NK-92 (cell line): ENCODE results near the gene RGMB.

Source experiments
- DNase-seq: peaks from one replicate; lab custom pipeline; 2025; ENCODE audit not compliant: unreplicated experiment; lab: John Stamatoyannopoulos, UW

RGMB gene

DNA sequence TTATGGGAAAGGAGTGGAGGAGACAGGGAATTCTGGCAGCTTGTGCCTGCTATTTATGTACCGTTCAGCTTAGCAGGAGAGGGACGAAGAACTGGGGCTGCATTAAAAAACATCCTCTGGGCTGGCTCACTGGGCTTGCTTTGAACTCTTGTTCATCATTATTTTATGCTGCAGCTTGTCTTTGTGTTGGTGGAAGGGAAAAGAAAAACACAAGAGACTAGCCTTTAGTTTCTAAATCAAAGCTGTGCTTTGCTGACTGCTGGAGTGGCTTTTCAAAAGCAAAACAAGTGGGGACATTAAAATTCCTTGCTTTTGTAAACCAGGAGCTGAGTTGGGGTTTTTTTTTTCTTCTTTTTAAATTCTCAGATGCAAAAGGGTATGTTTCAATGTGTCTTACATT lies 5.9 kb upstream of the RGMB start:
- DNase-seq: no peak

DNA sequence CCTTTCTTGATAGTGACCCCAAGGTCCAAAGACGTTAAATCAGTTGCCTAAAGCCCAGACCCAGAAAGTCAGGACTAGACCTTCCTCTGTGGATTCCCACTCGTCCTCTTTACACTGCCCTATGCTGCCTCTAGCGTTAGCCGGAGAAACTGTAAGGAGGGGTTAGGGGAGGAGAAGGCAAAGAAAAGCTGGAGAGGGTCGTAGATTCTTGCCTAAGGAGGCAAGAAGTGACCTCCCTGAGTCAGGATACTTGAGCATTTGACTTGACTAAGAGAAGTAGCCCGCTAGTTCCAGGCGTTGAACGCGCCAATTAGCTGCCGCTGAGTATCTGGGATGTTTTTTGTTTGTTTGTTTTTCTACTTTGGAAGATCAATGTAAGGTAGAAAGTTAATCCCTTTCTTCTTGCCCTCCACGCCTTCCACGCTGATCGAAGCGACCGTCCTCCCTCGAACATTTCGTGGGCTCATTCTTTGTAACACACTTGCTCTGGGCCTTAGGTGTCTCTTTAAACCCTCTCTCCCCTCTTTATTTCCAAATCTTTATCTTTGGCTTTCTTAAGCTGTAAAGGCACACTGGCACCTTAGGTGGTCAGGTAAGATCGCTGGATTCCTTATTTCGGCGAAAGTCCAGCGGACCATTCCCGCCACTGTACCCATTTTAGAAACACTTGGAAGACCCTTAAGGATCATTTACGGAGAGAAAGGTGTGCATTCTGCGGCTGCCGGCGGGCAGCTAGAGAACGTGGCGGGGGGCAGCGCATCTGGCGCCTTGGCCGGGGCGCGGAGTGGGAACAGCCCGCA lies 5.1 kb upstream of the RGMB start:
- DNase-seq: no peak

DNA sequence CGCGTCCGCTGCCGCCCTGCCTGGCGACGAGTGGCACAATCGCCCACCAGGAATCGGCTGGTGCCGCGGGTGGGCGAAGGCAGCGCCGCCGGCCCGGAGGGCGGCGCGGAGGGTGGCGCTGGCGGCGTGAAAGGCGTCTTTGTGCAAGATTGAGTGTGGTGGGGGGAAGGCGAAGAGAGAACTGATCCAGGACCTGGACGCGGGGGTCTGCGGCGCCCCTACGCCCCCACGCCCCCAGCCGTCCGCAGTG lies 4.6 kb upstream of the RGMB start:
- no peak for DNase-seq

DNA sequence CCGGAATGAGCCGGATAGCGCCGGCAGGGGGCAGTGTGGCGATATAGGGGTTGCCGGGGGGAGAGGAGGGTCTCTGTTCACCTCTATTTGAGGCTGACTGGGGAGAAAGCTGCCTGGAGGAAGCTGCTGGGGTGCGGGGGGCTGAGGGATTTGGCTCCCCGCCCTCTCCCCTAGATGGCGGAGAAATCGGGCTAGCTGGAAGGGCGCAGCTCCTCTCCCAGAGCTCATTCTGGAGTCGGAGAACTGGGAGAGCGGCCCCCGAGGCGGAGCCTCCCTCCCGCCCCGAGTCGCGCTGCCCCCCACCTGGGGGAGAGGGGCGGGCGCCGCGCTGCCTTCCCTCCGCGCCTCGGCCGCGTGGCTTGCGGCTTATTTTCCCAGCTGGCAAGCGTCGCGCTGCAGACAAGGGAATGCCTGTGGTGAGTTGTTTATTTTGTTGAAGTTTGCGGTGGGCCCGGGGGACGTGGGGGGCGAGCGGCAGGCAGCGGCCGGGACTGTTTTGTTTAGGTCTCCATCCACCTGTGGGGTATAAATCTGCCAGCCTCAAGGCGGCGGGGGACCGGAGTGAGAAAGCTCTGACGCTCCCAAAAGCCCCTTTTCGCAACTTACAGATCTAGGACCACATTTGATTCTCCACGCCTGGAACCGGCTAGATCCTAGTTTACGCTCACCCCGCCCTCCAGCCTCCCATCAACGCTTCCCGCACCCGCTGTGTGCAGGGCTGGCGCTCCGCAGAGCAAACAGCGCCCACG lies 4.1 kb upstream of the RGMB start:
- no peak for DNase-seq

DNA sequence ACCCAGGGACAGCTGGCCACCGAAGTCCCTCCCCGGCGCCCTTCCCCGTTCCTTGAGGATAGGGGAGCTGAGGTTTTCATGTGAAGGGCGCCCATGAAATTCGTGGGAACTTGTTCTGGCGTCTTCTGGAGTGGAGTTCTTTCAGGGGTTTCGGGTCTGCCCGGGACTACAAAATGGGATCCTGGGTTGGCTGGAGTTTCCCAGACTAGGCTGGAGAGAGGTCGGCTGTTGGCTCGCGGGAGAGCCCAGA lies 3.6 kb upstream of the RGMB start:
- no peak for DNase-seq

DNA sequence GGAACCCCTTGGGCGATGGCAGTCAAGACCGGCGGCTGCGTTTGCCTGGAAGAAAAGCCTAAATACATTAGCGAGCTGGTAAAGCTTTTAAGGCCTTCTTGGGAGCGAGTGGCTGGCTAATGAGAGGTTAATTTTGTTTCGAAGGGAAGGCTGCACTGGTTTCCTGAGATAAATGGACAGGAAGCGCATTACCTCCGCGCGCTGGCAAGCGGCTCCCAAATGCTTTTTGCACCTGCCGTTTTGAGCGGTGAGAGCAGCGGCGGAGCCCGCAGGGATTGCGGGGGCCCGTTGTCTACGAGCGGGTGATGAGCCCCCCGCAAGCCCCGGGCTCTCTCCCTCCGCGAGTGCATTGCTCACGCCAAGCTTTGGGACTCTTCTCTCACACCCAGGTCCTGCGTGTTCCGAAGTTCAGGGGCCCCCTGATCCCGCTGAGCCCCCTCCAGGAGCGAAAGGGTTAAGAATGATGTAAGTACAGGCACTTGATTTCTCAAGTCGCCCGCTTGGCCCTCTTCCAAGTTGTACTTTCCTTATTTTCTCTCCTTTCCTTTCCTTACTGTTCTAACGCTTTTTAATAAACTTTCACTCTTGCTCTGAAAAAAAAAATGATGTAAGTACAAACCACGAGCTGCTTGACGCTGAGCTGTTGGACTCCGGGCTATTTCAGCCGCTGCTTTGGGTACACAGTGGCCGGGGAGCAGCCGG lies 3.1 kb upstream of the RGMB start:
- no peak for DNase-seq

DNA sequence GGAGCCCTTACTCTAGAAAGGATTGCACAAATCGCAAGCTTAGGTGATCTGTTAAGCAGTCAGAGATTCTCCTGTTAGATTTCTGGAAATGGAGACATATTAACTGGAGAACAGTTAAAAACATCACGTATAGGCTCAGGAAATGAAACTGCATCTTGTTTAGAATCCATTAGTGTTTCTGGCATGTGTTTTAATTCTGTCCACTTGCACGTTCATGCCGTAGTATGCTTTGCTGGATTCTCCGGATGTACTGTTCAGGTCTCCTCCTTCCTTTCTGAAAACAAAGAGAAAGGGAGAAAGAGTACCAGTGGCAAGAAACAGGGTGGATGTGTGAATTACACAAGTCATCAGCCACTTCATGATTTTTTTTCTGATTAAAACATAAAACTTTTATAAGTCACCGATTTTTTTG lies 2.5 kb upstream of the RGMB start:
- no peak for DNase-seq

DNA sequence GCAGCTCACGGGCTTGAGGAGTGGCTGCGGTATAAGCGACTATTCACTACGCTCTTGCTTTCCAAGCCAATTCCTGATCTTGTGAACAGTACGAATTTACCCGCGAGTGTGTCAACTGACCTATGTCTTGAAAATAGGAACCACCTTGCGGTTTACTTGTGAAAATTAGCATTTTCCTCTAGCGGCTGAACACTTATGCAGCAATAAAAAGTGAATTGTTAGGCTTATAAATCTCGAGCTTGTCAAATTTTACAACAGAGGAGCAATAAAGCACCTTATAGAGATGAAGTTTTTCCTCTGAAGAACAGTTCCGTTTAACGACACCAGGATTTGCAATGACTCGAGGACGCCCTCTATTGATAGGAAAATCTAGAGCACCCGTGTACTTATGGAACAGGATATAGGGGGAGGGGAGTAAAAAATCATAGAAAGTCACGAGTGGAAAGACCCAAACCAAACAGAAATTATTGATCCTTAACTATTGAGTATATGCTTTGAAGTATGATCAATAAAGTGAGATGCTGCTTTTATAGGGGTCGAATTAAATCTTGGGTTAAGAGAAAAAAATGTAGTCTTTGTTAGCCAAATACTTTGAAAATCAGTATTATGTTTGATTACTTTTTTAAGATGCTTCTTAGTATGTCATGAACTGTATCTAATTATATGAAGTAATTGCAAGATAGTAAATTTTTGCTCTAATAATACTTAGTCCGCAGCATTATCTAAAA lies 1.9 kb upstream of the RGMB start:
- no peak for DNase-seq

DNA sequence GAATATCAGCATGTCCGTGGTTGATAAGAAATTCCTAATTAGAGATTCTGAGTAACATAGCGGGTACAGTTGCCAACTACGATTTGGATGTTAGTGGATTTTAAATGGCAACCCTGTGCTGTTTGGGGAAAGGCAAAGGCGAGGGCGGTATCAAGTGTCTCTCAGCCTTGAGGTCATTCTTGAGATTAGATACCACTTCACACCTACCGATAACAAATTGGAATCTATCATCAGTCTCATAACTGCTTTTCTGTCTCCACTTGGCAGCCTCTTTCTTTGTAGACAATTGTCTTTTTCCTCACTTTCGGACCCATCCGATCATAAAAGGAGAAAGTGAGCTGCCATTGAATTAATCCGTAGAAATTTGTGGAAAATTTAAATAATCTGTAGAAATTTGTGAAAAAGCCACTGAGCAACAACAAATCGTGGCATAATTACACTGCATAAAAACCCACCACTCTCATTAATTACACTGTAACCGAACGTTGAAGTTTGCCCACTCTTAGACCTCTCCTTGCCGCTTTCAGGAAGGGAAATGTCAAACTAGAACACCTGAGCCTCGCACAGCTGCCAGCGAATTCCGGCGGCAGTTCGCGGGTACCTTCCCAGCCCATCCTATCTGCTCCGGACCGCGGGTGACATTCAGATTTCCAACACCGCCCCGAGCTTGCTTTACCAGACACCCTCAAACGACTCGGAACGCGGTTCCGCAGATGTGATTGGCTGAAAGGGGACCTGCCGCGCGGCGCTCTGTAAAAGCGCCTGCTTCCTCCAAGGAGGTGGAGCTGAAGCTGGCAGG lies 849 bp upstream of the RGMB start:
- DNase-seq: no peak

DNA sequence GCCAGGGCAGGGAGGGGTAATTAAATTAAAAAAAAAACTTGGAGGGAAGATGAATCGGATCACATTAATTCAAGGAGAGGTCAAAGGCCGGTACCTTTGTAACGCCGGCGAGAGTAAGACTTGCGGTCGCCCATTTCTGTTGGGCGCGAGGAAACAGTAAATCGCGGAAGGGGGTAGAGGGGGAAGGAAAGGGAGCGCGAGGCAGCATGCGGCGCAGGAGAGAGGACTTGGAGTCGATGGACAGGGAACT lies 324 bp upstream of the RGMB start:
- no peak for DNase-seq

DNA sequence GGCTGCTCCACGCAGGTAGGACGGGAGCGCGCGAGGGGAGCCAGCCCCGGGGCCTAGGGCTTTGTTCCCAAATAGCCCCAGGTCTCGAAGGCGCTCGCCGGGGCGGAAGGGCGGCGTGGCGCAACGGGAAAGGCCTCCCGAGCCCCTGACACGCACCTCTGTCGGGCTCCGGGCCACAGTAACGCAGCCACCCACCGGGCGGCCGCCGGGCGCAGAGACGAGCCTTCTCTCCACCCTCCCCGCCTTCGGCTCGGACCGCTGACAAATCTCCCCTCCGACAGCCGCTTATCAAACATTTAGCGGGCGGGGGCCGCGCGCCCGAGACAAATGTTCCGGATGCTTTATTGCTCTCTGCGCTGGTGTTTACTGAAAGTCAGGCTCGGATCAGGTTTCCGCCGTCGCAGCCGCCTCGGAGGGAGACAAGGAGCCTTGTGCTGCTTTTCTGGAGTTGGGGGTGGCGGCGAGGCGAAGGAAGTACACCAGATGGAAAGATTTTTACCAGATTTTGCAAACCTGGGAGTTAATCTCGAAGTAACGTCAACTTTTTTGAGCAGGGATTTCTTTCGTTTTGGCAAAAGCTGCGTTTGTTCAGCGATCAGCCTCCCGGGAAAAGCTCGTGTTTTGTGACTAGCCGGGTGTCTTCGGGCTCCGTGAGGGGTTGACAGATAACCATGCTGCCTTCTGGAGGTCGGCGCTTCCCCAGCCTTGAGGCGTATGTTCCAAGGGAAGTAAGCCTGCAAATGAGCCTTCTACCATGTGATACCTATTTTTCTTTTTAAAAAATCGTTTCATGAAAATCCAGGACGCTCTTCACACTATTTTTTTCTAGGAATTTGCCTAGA lies 950 bp downstream of the RGMB start:
- DNase-seq: no peak

DNA sequence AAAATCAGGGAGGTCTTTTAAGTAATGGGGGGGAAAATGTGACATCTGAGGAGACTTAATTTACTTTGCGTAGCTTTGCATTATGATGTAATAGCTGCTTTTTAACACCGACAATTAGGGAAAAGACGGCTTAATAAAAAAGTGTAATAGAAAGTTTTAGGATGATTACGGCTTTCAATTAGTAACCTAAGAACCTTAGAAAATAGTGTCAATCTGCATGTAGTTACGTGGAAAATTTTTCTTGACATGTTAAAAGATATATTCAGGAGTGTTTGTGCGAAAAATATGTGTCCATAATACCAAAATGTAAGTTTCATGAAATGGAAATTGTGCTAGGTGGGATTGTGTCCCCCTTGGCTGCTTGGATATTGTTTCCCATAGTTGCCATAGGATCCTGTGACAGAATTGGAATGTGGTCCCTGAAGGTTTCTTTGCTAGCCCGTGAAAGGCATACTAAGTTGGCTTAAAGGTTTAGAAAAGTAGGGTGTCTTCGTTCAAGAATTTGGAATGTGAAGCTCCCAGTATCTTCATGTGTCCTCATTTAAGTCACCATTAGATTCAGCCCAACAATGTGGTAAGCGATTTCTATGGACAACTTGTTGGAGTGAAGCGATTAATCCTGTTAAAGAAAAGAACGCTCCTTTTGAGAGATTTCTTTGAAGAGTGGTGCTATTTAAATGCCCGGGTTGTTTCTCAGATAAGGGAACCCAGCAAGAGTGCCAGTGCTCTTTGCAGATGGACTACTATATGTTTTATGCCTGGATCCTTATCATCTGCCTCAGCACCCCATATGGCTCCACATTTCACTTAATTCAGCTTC lies 2.0 kb downstream of the RGMB start:
- no peak for DNase-seq

DNA sequence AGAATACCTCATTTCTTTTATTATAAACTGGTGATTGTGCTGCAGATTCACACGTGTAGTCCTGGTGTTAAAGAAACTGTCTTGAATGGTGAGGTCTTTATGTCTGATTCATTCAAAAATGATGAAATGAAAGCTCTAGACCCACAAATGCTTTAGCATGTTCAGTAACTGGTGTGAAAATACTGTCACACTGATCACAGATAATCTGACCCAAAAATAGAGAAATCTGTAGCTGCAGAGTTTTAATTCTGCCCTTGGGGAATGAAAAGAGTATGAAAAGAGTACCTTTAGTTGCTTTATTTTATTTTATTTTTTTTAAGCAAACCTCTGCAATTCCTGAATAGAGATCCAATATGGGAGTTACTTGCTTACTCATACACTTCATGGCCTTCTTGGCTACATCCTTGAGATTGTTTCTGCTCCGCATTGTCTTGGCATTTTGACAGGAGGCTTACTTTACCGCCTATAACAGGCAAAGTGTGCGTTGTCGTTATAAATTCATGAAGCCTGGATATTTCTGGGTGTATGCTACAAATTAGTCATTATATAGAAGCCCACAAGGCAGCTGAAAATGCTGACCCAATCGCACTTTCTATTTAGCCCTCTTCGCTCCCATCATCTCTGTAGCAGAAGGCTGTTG lies 2.7 kb downstream of the RGMB start:
- no peak for DNase-seq

DNA sequence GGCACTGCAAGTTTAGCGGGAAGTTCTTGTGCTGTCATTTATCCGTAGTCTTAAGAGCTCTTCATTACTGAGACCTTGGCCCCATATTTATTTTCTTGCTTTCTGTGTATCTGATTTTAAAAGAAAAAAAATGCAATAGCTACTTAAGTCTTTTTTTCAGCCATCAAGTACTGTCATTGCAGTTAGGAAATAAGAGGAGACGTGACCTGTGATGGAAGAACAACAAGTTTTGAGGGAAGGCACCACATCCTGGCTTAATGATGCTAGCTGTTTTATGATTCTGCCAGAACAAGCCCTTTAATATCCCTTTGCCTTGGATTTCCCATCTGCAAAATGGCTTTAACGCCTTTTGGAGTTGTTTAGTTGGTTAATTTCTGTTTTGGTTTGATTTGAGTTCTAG lies 3.8 kb downstream of the RGMB start:
- DNase-seq: no peak

DNA sequence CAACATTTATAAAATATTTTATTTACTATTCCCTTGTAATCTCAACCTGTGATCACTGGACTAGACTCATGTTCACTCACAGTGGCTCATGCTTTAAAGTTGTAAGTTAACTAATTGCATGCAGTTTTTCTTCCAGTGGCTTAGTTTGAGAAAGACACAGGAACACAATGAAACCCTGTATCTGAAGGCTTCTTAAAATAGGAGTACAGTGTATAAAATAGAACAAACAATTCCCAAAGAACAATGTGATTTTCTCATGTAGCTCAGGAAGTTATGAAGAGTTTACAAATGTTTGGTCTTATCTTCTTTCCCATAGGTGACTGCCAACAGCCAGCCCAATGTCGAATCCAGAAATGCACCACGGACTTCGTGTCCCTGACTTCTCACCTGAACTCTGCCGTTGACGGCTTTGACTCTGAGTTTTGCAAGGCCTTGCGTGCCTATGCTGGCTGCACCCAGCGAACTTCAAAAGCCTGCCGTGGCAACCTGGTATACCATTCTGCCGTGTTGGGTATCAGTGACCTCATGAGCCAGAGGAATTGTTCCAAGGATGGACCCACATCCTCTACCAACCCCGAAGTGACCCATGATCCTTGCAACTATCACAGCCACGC lies 5.9 kb downstream of the RGMB start:
- DNase-seq: no peak

DNA sequence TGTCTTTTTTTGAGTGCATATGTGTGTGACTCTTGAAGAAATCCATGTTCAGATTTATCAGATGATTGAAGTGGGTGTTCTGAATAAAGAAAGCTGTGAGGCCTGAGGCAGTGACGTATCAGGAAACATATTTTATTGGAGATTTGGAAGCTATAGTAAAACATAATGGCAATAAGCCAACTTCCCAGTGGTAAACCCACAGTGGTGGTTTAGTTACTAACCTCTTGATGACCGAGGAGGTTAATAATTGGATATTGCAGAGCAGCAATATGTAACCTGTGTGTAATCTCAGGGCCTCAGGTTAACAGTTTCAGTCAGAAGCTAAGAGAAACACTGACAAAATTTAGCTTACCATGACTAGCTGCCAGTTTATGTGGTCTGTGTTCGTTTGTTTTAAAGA lies 6.9 kb downstream of the RGMB start:
- DNase-seq: no peak

DNA sequence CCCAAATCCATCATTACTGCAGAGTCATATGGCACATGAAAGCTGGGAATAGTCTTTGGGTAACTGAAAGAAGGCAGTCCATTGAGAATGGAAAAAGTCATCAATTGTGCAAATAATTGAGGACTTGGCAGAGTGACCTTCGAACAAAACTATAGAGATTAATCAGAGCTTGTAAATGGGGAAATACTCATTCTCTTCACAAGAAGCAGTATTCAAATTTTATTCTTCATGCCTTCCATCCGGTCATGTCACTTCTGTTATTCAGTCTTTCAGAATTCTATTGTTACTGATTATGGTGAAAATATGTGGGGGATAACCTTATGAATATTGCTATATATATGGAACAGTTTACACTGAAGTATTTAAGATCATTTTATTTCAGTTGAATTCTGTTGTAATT lies 8.1 kb downstream of the RGMB start:
- no peak for DNase-seq

DNA sequence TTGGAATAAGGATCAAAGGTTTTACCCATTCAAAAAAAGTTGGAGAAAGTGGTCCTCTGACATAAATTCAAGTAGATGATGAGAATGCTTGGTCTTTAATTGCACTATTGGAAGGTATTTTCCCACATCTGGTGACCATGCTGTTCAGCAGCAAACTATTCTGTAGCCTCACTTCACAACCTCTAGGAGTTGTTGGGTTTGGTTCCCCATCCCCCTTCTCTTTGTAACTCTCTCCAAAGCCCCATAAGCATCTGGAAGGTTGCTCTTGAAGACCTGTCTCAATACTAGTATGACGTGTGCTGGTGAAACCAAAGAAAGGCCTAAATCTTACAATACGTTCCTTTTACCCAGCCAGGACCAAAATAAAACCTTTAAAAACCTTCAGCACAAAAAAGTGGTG lies 8.5 kb downstream of the RGMB start:
- DNase-seq: no peak
